ENCODE results near the gene AATK. TPM values are rescaled to one million over a fixed set of nuclear protein-coding genes. Genes with fewer than 3 reads are reported as not detected.

AATK gene
- polyA plus RNA-seq, 1 donor from 2014 or later = 0.29 TPM

DNA sequence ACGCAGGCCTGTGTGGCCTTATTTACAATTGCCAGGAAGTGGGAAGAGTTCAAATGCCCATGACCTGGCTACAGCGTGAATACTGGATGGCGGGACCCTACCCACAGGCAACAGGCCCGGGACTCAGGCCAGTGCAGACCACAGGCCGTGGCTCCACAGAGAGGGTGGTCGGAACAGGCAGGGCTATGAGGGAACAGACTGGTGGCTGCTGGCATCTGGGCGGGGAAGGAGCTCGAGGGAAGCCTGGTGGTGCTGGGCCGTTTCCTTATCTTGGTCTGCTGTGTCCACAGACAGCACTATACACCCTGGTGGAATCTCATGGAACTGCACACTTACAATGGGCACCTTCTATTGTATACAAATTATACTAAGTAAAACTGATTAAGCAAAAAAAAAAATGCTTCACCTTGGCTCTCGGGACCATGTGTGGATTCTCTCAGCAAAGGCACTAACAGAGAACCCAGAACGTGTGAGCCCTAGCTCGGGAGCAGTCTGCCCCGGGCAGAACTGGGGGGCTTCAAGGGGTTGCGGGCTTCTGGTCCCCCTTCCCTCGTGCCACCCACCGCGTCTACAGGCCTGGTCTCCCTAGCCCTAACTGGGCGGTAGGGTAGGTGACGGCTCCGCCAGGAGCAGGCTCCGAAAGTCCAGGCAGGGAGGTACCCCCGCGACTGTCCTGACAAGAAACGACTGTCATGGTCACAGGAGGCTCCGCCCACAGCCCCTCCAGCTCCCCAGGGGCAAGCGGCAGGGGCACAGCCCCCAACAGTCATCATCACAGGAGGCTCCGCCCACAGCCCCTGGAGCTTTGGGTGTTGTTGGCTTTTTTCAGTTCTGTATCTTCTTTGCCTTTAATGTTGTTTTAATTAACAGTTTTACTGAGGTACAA is 34.9 kb upstream of the AATK start:
- H3K9me3 Mint-ChIP-seq = no peaks in the 10 kb centered on the region
- H3K36me3 Mint-ChIP-seq = peaks cover 2% of the 10 kb centered on the region
- peaks cover 0 to 2% (median 0%) of the 10 kb centered on the region in 3 donors for H3K4me1 Mint-ChIP-seq
- no peaks in the 10 kb centered on the region for H3K27me3 Mint-ChIP-seq
- no peak overlapping the region for H3K4me3 Mint-ChIP-seq
- H3K27ac Mint-ChIP-seq = no peak overlapping the region

DNA sequence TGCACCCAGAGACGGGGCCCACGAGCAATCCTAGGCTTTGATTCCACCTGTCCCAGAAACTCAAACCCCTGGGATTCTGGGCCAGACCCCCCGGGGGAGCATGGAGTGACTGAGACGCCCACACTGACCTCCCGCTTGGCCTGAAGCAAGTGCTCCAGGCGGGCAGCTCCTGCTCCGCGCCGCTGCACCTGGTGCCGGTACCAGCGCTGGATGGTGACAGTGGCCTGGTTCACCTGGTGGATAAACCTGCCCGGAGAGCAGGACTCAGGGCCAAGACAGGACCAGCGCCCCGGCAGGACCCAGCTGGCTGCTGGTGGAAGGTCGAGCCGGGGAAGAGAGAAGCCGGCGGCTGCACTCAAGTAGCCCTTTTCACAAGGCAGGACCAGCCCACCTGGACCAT is 34.2 kb upstream of the AATK start:
- Mint-ChIP-seq H3K27ac (no peak overlapping the region), H3K36me3 (peaks cover 2% of the 10 kb centered on the region), H3K27me3 (no peaks in the 10 kb centered on the region)

DNA sequence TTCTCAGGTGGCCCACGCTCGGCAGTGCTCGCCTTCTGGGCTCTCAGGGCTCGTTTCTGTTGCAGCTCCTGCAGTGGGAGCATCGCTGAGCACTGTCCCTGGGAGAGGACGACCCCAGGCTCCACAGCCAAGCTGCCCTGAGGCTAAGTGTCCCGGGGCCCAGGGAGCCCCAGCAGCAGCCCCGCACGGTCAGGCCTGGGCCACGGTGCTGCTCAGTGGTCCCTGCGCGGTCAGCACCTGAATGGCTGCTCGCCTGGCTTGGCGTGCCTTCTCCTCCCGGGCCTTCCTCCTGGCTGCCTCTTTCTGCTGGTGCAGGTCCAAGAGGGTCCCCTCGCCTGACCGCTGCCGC is 33.4 kb upstream of the AATK start:
- no peak overlapping the region for H3K4me3 Mint-ChIP-seq

More for the DNA sequence above, 34.2 kb upstream of the AATK start:
- Mint-ChIP-seq H3K4me3 (no peak overlapping the region), H3K9me3 (no peaks in the 10 kb centered on the region), H3K4me1 (peaks cover 0 to 2% (median 0%) of the 10 kb centered on the region in 3 donors)

DNA sequence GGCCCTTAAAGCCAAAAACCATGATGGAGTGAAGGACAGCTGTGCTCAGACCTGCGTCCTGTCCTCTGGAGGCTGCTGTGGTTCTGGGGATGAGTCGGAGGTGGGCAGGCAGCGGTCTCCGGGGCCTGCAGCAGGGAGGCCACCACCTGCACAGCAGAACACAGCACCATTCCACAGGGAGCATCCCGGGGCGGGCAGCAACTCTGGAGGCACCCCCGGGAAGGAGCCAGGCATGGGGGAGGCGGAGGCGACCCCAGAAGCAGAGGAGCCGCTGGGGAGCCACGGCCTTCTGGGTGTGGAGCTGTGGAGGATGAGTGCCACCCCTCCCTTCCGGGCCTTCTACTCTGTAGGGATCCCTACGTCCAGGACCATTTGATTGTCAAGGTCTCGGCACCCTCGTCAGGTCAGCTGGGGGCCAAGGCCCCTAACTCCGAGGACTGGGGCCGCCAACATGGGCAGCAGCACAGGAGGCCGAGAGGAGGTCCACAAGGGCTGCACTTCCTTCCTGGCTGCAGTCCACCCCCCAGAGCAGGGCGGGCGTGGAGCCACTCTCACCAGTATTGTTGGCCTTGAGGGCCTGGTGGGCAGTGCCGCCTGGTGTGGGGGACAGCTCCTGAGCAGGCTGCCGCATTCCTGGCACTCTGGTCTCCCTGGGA is 32.9 kb upstream of the AATK start:
- Mint-ChIP-seq H3K27ac (no peak overlapping the region), H3K4me3 (no peak overlapping the region), H3K4me1 (no peaks in the 10 kb centered on the region), H3K36me3 (peaks cover 2% of the 10 kb centered on the region), H3K27me3 (no peaks in the 10 kb centered on the region), H3K9me3 (no peaks in the 10 kb centered on the region)

More for the DNA sequence above, 33.4 kb upstream of the AATK start:
- Mint-ChIP-seq H3K27me3 (no peaks in the 10 kb centered on the region), H3K36me3 (peaks cover 2% of the 10 kb centered on the region), H3K4me1 (peaks cover 0 to 2% (median 0%) of the 10 kb centered on the region in 3 donors), H3K27ac (no peak overlapping the region), H3K9me3 (no peaks in the 10 kb centered on the region)

DNA sequence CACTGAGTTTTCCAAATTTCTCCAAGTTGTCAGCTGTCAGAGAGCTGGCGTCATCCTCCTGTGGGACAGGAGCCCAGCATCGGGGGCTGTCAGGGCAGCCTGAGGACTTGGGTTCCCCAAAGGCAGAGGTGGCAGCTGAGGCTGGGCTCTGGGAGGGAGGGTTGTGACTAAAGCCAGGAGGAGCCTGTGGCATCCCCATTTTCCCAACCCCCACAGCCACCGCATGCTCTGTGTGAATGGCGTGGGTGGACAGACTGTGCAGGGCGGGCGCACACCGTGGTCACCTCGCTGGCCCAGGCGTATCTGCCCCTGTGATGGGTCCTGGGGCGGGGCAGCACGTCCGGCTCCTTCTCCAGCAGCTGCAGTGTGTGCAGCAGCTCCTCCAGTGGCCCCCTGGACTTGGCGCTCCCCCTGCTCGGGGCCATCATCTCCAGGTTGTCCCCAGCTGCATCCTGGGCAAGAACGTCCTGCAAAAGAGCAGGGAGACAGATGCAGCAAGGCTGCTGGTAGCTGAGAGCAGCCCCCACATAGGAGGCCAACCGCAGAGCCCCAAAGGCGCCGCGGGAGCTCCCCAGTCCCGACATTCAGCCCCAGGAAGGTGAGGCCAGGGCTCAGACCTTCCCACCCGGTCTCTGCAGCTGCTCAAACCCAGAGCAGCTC is 31.9 kb upstream of the AATK start:
- Mint-ChIP-seq H3K4me3 (no peak overlapping the region), H3K9me3 (no peaks in the 10 kb centered on the region), H3K4me1 (no peaks in the 10 kb centered on the region), H3K27me3 (no peaks in the 10 kb centered on the region), H3K27ac (no peak overlapping the region), H3K36me3 (peaks cover 2% of the 10 kb centered on the region)

DNA sequence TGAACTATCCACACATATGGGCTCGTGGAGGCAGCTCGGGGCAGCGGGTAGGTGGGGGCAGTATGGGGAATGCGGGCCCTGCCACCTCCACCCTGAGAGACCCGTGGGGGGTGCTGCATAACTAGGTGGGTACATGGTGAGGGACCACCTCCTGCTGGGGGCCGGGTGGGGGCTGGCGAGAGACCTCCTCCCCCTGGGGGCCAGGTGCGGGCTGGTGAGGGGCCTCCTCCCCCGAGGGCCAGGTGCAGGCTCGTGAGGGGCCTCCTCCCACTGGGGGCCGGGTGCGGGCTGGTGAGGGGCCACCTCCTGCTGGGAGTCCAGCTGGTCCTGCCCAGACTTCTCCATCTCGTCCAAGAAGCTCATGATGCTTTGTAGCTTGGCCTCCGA is 31.4 kb upstream of the AATK start:
- no peaks in the 10 kb centered on the region for H3K9me3 Mint-ChIP-seq
- no peak overlapping the region for H3K4me3 Mint-ChIP-seq
- H3K4me1 Mint-ChIP-seq = no peaks in the 10 kb centered on the region
- peaks cover 2% of the 10 kb centered on the region for H3K36me3 Mint-ChIP-seq
- H3K27me3 Mint-ChIP-seq = no peaks in the 10 kb centered on the region
- H3K27ac Mint-ChIP-seq = no peak overlapping the region

DNA sequence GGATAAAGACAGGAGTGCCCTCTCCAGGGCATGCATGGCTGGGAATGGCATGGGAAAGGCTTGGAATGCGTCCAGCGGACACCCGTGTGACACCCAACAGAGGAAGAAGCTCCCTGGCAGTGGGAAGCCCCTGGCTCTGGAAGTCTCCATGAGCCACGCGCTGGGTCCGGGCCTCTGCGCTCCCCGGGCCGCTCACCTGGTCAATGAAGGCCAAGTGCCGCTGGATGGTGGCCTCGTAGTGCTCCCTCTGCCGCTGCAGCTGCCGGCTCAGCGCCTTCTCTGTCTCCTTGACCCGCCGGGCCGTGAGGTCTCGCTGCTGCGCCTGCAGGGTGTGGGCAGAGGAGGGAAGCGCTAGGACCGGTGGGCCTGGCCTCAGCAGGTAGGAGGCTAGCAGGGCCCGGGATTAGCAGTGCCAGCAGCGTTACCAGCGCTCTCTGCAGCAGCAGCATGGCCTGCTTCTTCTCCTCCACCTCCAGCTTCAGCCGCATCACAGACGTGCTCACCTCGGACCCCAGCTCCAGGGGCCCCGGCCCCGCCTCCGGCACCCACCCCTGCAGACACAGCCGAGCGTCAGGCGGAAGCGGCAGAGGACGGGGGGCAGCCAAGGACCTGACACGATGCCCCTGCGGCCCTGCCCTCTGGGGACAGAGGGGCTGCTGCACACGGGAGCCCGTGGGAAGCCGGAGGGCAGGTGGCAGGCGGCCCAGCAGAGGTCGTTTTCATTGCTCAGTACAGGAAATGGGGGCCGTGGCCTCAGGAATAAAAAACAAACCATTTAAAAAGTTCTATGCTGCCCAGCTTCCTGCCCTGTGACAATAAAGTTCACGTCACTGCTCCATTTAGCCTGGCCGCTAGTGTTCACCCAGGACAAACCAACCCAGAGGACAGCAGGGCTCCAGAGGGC is 30.7 kb upstream of the AATK start:
- H3K4me1 Mint-ChIP-seq = no peaks in the 10 kb centered on the region
- H3K4me3 Mint-ChIP-seq = no peak overlapping the region
- H3K36me3 Mint-ChIP-seq = no peaks in the 10 kb centered on the region
- no peaks in the 10 kb centered on the region for H3K9me3 Mint-ChIP-seq
- H3K27me3 Mint-ChIP-seq = no peaks in the 10 kb centered on the region
- no peak overlapping the region for H3K27ac Mint-ChIP-seq

DNA sequence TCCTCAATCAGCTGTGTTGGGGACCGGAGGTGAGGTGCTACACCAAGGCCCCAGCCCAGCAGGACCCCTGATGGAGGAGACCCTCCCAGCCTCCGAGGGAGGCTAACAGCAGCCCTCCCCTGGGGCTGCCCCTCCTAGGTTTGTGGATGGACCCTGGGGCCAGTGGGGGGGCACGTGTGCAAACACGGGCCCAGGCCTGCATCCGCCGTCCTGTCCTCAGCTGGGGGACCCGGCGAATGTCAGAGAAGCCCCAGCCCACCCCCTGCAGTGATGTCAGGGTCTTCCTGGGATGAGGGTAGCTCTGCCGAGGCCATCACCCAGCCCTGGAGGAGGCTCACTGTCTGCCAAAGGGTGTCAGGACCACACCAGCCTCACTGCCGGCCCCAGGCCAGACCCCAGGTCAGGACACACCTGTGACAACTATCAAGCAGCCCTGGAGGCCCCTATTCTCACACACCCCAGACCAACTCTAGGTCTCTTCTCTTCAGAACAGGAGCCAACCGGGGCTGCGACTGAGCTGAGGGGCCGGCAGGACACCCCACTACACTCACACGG is 30.0 kb upstream of the AATK start:
- H3K27me3 Mint-ChIP-seq = no peaks in the 10 kb centered on the region
- H3K36me3 Mint-ChIP-seq = no peaks in the 10 kb centered on the region
- H3K9me3 Mint-ChIP-seq = no peaks in the 10 kb centered on the region
- H3K4me1 Mint-ChIP-seq = no peaks in the 10 kb centered on the region
- no peak overlapping the region for H3K4me3 Mint-ChIP-seq
- H3K27ac Mint-ChIP-seq = no peak overlapping the region

DNA sequence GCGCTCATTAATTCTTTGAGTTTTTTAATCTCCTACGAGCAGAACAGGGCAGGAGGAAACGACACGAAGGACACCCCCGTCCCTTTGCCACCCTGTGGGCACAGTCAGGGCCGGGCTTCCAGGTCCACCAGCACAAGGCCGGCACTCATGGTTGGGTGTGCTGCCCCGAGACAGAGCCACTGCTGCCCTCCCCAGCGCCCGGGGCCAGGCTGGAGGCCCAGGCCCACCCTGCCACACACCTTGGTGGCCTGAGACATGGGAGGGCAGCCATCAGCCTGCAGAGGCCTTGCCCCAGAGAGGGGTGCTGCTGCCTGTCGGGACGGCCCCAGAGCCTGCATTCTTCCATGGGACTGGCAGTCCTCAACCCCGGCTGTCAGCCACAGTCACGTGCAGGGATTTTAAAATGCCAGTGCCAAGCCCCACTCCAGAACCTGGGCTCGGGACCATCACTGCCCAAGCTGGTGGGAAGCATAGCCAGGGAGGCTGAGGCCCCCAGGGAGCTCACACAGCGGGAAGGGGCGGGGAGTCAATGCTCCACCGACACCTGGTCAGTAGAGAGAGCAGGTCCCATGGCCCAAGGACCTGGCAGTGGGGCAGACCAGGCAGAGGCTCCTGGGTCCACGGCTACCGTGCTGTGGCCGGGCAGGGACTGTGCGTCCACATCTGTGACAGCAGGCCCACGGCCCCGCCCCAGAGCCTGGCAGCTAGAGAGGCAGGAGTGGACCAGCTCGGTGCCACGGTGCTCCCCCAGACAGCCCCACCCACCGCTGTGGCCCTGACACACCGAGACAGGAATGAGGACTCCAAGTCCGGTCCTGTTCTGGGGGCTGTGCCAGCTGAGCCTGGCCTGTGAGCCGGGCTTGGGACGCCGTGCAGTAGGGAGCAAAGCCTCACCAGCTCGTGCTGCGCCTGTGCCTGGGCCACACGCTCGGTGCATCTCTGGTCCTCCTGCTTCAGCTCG is 29.2 kb upstream of the AATK start:
- H3K27ac Mint-ChIP-seq = no peak overlapping the region

DNA sequence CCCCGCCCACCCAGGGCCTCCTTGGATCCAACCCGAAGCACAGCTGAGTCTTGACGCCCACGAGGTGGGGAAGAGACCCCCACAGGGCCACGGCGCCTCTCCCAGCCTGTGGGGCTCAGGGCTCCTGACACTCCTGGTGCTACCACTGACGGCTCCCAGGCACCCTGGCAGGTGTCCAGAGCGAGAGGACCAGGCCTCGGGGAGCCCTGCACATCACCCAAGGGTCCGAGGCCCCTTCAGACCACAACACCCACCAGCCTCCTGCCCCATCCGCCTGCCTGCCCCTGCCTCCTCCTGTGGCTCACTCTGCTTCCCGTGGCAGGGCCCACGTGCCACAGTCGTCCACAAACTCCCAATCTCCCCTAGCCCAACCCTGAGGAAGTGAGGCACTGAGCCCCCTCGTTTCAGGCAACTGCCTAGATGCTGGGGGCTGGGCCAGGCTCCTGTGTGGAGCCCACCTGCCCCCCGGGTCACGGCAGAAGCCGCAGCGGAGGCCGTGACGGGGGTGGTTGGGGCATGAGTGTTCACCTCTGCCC is 28.3 kb upstream of the AATK start:
- Mint-ChIP-seq H3K4me3 (no peak overlapping the region), H3K9me3 (no peaks in the 10 kb centered on the region), H3K36me3 (no peaks in the 10 kb centered on the region), H3K27ac (no peak overlapping the region), H3K27me3 (no peaks in the 10 kb centered on the region), H3K4me1 (no peaks in the 10 kb centered on the region)

More for the DNA sequence above, 29.2 kb upstream of the AATK start:
- Mint-ChIP-seq H3K4me3 (no peak overlapping the region), H3K9me3 (no peaks in the 10 kb centered on the region), H3K36me3 (no peaks in the 10 kb centered on the region), H3K4me1 (no peaks in the 10 kb centered on the region), H3K27me3 (no peaks in the 10 kb centered on the region)

DNA sequence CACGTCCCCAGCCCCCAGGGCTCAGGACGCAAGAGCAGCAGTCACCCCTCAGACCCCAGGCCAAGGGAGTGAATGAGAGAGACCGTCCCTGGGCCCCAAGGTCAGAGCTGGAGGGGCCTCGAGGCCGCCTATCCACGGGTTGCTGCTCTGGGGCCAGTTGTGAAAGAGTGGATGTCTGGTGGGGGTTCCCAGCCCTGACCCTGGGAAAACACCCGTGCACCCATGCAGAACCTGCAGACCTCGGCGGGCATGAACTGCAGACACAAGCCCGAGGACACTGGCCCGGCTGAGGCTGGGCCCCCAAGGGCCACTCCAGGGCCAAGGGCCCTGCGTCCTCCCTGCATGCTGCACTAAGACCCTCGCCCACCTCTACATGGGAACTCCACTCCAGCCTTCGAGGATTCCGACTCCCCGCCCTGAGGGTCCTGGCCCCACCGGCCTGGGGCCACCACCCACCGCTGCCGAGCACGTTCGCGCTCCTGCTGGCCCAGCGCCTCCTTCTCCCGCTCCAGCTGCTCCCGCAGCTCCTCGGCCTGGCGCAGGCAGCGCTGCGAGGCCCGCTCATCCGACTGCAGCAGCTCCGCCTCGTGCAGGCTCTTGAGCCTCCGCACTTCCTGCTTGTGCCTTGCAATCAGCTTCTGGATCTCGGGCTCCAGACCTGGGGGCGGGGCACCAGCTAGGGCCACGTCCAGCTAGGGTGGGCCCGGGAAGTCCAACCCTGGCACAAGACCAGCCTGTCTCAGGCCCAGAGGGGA is 27.6 kb upstream of the AATK start:
- no peaks in the 10 kb centered on the region for H3K36me3 Mint-ChIP-seq
- no peaks in the 10 kb centered on the region for H3K27me3 Mint-ChIP-seq
- no peaks in the 10 kb centered on the region for H3K4me1 Mint-ChIP-seq
- no peak overlapping the region for H3K27ac Mint-ChIP-seq
- H3K9me3 Mint-ChIP-seq = no peaks in the 10 kb centered on the region
- no peak overlapping the region for H3K4me3 Mint-ChIP-seq

DNA sequence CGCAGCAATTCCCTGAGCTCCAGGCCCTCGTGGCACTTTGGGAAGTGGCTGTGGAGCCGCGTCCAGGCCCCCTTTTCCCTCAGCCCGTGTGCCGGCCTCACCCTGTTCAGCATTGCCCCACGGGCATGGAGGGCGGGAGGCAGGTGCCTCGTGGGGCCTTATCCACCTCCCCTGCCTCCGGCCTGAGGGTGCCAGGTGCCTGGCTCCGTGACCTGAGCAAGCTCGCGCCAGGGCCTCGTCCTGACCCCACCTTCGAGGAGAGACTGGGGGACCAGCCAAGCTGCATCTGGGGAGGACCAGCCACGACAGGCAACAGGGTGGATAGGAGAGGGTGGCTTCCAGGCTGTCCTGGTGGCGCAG is 27.0 kb upstream of the AATK start:
- no peaks in the 10 kb centered on the region for H3K4me1 Mint-ChIP-seq
- no peak overlapping the region for H3K27ac Mint-ChIP-seq
- no peaks in the 10 kb centered on the region for H3K36me3 Mint-ChIP-seq
- H3K27me3 Mint-ChIP-seq = no peaks in the 10 kb centered on the region
- no peak overlapping the region for H3K4me3 Mint-ChIP-seq
- H3K9me3 Mint-ChIP-seq = no peaks in the 10 kb centered on the region
